ENCODE results near the gene EMX1.

GRCh38 chr2:72982781-72983499, 65.6 kb downstream of the EMX1 start:
- no peak for TF ChIP-seq CTCF (IDR thresholded peaks at IDR 0.05; ENCODE audit: poor library complexity, severe bottlenecking)
- TF ChIP-seq EP300 (conservative IDR thresholded peaks at IDR 0.05; ENCODE audit: poor library complexity, severe bottlenecking), result no peak

Data from neural cell (in vitro differentiated cells).